K562 (cell line): ENCODE data around the gene ERBB3. TPM values are rescaled to one million over a fixed set of nuclear protein-coding genes. Genes with fewer than 3 reads are reported as not detected.

ENCODE experiments used
- BCL6 ChIP-seq: fragments of 250-450 bp; sonication (Bioruptor Pico); IDR thresholded peaks from 2 replicates; pipeline ENCODE4 v1.4.0; 2020
- CBFB ChIP-seq: sonication (generic); formaldehyde crosslinking; IDR thresholded peaks from 2 replicates; pipeline ENCODE4 v1.4.0; 2020; ENCODE audit warnings: mild to moderate bottlenecking, missing genetic modification reagents
- FIP1L1 ChIP-seq: fragments of 200-400 bp; formaldehyde crosslinking; IDR thresholded peaks from 2 replicates; pipeline ENCODE4 v1.6.1; 2018; ENCODE audit warnings: mild to moderate bottlenecking, low read depth, low read length; ENCODE audit not compliant: poor library complexity, severe bottlenecking
- FOXA3 ChIP-seq, 2 experiments: fragments of 450-650 bp in 1 of 2; sonication (generic) in 1 of 2; formaldehyde crosslinking; IDR thresholded peaks in 1 of 2; conservative IDR thresholded peaks in 1 of 2; 2 replicates each; pipeline versions ENCODE4 v1.4.0 to v1.8.0; 2020 to 2022; ENCODE audit warnings: mild to moderate bottlenecking in 2 of 2, missing genetic modification reagents in 1 of 2
- KAT8 ChIP-seq: fragments of 450-650 bp; IDR thresholded peaks from 2 replicates; pipeline ENCODE4 v1.6.1; 2016; ENCODE audit warnings: low read depth, mild to moderate bottlenecking
- LEF1 ChIP-seq: fragments of 450-650 bp; IDR thresholded peaks from 2 replicates; pipeline ENCODE4 v1.6.1; 2016; ENCODE audit warnings: mild to moderate bottlenecking
- NRF1 ChIP-seq, 2 experiments: fragments of 450-650 bp; IDR thresholded peaks in 1 of 2; conservative IDR thresholded peaks in 1 of 2; 2 replicates each; pipeline ENCODE4 v1.6.1; 2014; ENCODE audit warnings: mild to moderate bottlenecking in 2 of 2
- PTRF ChIP-seq: fragments of 450-650 bp; IDR thresholded peaks from 2 replicates; pipeline ENCODE4 v1.6.1; 2016; ENCODE audit warnings: mild to moderate bottlenecking, missing genetic modification characterization, missing compliant biosample characterization
- SREBF2 ChIP-seq: sonication (generic); formaldehyde crosslinking; IDR thresholded peaks from 2 replicates; pipeline ENCODE4 v1.4.0; 2020; ENCODE audit warnings: mild to moderate bottlenecking, missing genetic modification reagents
- STAG1 ChIP-seq: sonication (generic); formaldehyde crosslinking; IDR thresholded peaks from 2 replicates; pipeline ENCODE4 v1.5.0; 2020; ENCODE audit warnings: missing genetic modification reagents, borderline replicate concordance
- TAF15 ChIP-seq: fragments of 200-400 bp; formaldehyde crosslinking; IDR thresholded peaks from 2 replicates; pipeline ENCODE4 v1.6.1; 2017; ENCODE audit warnings: mild to moderate bottlenecking, low read depth, low read length, moderate library complexity
- ZNF239 ChIP-seq: fragments of 250-450 bp; sonication (Bioruptor Pico); IDR thresholded peaks from 2 replicates; pipeline ENCODE4 v1.4.0; 2020; ENCODE audit warnings: mild to moderate bottlenecking
- ZNF347 ChIP-seq: fragments of 450-650 bp; formaldehyde crosslinking; IDR thresholded peaks from 2 replicates; pipeline ENCODE4 v1.4.0; 2020; ENCODE audit warnings: low read depth, mild to moderate bottlenecking, moderate library complexity
- ZSCAN32 ChIP-seq: fragments of 450-650 bp; formaldehyde crosslinking; IDR thresholded peaks from 2 replicates; pipeline ENCODE4 v1.4.0; 2020; ENCODE audit warnings: mild to moderate bottlenecking, moderate library complexity
- polyA plus RNA-seq, 8 experiments: library from polyadenylated mRNA; depleted of rRNA in 4 of 8; stranded (reverse) in 5 of 8; unstranded in 3 of 8; fragments of >200 nt; fragmentation: Nextera tagmentation in 2 of 8; fragmentation: Illumina TruSeq in 1 of 8; extraction: Ambion mirVana in 2 of 8; extraction: Trizol in 1 of 8; gene quantifications; 2 replicates each; pipeline versions ENCODE4 v1.2.1 to v1.2.3, GENCODE V29; 2011 to 2014; ENCODE audit warnings: inconsistent platforms in 1 of 8, missing spikeins in 1 of 8
- total RNA-seq, 7 experiments: library from RNA; depleted of rRNA in 6 of 7; stranded (reverse); fragments of >200 nt in 6 of 7; fragmentation: Illumina TruSeq in 2 of 7; extraction: Trizol in 2 of 7; gene quantifications; 2 replicates each; pipeline versions ENCODE4 v1.2.1 to v1.2.3, GENCODE V29; 2011 to 2021; ENCODE audit warnings: low replicate concordance in 1 of 7
- TF ChIP-seq, protein P1 (sequence below): sonication (generic); formaldehyde crosslinking; IDR thresholded peaks from 2 replicates; pipeline ENCODE4 v1.8.0; 2022; ENCODE audit warnings: missing genetic modification reagents, mild to moderate bottlenecking, moderate library complexity, borderline replicate concordance
- TF ChIP-seq, protein P2 (sequence below): fragments of 250-450 bp; sonication (Bioruptor Pico); IDR thresholded peaks from 2 replicates; pipeline ENCODE4 v1.8.0; 2021; ENCODE audit warnings: moderate library complexity, mild to moderate bottlenecking, inconsistent platforms
- TF ChIP-seq, protein P3 (sequence below): fragments of 250-450 bp; sonication (Bioruptor Pico); IDR thresholded peaks from 2 replicates; pipeline ENCODE4 v1.5.0; 2021
- TF ChIP-seq, protein P4 (sequence below): IDR thresholded peaks from 2 replicates; pipeline ENCODE4 v1.6.1; 2011; ENCODE audit not compliant: insufficient read length; ENCODE audit errors: extremely low read depth
- TF ChIP-seq, protein P5 (sequence below): fragments of 450-650 bp; formaldehyde crosslinking; IDR thresholded peaks from 2 replicates; pipeline ENCODE4 v1.4.0; 2020; ENCODE audit warnings: mild to moderate bottlenecking, mixed read lengths

ERBB3 gene
- total and polyA plus RNA-seq, 9 of the 15 experiments (the other 6 are each of a cell fraction or from before 2014, with no cell fraction given): 1.5 to 5.4 (median 3.8) TPM

DNA sequence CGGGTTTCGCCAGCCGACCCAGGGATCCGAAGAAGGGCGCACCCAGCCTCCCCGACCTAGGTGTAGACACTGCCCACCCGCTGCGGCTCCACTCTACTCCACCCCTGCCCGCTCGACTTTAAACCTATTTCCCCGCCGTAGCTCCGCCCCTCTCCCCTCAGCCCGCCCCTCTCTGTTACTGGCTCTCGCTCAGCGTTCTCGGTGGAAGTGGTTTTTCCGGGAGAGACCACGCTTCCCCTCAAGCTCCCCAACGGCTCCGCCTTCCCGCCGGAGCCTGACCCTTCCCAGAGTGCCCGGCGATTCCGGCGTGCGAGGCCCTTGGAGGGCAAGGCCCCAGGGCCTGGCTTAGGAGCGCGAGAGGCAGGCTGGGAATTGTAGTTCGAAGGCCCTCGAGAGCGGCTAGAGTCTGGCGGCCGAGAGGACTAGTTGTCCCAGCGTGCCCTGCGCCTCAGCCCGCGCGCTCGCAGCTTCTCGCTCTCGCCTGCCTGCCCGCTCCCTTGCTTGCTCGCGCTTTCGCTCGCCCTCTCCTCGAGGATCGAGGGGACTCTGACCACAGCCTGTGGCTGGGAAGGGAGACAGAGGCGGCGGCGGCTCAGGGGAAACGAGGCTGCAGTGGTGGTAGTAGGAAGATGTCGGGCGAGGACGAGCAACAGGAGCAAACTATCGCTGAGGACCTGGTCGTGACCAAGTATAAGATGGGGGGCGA is 24.3 kb downstream of the ERBB3 start, which contains the start of gene PA2G4 (continued):
- TF ChIP-seq, protein P1, sequence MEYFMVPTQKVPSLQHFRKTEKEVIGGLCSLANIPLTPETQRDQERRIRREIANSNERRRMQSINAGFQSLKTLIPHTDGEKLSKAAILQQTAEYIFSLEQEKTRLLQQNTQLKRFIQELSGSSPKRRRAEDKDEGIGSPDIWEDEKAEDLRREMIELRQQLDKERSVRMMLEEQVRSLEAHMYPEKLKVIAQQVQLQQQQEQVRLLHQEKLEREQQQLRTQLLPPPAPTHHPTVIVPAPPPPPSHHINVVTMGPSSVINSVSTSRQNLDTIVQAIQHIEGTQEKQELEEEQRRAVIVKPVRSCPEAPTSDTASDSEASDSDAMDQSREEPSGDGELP (CRISPR knock-in tag): peak; percentile 93
- TF ChIP-seq NRF1 (conservative IDR thresholded peaks at IDR 0.05 in 1 of 2, IDR thresholded peaks at IDR 0.05 in 1 of 2) (peak; percentile 86 to 88), LEF1 (no peak), STAG1 (CRISPR knock-in tag) (no peak), ZNF239 (CRISPR knock-in tag) (no peak), KAT8 (no peak), FIP1L1 (peak; percentile 68), FOXA3 (CRISPR knock-in tag; conservative IDR thresholded peaks at IDR 0.05 in 1 of 2, IDR thresholded peaks at IDR 0.05 in 1 of 2) (peak in 1 of 2 experiments; percentile 71; a peak in 2 of 4 replicates), TAF15 (no peak), BCL6 (no peak), CBFB (peak; percentile 74), PTRF (tag) (no peak), ZNF347 (CRISPR knock-in tag) (no peak), ZSCAN32 (CRISPR knock-in tag) (no peak), SREBF2 (CRISPR knock-in tag) (no peak)
- TF ChIP-seq, protein P2, sequence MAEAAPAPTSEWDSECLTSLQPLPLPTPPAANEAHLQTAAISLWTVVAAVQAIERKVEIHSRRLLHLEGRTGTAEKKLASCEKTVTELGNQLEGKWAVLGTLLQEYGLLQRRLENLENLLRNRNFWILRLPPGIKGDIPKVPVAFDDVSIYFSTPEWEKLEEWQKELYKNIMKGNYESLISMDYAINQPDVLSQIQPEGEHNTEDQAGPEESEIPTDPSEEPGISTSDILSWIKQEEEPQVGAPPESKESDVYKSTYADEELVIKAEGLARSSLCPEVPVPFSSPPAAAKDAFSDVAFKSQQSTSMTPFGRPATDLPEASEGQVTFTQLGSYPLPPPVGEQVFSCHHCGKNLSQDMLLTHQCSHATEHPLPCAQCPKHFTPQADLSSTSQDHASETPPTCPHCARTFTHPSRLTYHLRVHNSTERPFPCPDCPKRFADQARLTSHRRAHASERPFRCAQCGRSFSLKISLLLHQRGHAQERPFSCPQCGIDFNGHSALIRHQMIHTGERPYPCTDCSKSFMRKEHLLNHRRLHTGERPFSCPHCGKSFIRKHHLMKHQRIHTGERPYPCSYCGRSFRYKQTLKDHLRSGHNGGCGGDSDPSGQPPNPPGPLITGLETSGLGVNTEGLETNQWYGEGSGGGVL: no peak
- TF ChIP-seq, protein P3, sequence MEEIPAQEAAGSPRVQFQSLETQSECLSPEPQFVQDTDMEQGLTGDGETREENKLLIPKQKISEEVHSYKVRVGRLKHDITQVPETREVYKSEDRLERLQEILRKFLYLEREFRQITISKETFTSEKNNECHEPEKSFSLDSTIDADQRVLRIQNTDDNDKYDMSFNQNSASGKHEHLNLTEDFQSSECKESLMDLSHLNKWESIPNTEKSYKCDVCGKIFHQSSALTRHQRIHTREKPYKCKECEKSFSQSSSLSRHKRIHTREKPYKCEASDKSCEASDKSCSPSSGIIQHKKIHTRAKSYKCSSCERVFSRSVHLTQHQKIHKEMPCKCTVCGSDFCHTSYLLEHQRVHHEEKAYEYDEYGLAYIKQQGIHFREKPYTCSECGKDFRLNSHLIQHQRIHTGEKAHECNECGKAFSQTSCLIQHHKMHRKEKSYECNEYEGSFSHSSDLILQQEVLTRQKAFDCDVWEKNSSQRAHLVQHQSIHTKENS (CRISPR knock-in tag): no peak
- TF ChIP-seq, protein P4, sequence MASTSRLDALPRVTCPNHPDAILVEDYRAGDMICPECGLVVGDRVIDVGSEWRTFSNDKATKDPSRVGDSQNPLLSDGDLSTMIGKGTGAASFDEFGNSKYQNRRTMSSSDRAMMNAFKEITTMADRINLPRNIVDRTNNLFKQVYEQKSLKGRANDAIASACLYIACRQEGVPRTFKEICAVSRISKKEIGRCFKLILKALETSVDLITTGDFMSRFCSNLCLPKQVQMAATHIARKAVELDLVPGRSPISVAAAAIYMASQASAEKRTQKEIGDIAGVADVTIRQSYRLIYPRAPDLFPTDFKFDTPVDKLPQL: no peak
- TF ChIP-seq, protein P5, sequence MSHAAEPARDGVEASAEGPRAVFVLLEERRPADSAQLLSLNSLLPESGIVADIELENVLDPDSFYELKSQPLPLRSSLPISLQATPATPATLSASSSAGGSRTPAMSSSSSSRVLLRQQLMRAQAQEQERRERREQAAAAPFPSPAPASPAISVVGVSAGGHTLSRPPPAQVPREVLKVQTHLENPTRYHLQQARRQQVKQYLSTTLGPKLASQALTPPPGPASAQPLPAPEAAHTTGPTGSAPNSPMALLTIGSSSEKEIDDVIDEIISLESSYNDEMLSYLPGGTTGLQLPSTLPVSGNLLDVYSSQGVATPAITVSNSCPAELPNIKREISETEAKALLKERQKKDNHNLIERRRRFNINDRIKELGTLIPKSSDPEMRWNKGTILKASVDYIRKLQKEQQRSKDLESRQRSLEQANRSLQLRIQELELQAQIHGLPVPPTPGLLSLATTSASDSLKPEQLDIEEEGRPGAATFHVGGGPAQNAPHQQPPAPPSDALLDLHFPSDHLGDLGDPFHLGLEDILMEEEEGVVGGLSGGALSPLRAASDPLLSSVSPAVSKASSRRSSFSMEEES (CRISPR knock-in tag): no peak
